A375 (cell line): ENCODE data around the gene MAN1C1. TPM values are rescaled to one million over a fixed set of nuclear protein-coding genes. Genes with fewer than 3 reads are reported as not detected.

Experiments used
- total RNA-seq: library from RNA; depleted of rRNA; stranded (reverse); fragments of >200 nt; shearing (Covaris generic); gene quantifications from 2 replicates; pipeline ENCODE4 v1.2.3, GENCODE V29; 2014; rRNA removed

The MAN1C1 gene
- 0.49 and 0.72 TPM in 2 replicates for total RNA-seq

DNA sequence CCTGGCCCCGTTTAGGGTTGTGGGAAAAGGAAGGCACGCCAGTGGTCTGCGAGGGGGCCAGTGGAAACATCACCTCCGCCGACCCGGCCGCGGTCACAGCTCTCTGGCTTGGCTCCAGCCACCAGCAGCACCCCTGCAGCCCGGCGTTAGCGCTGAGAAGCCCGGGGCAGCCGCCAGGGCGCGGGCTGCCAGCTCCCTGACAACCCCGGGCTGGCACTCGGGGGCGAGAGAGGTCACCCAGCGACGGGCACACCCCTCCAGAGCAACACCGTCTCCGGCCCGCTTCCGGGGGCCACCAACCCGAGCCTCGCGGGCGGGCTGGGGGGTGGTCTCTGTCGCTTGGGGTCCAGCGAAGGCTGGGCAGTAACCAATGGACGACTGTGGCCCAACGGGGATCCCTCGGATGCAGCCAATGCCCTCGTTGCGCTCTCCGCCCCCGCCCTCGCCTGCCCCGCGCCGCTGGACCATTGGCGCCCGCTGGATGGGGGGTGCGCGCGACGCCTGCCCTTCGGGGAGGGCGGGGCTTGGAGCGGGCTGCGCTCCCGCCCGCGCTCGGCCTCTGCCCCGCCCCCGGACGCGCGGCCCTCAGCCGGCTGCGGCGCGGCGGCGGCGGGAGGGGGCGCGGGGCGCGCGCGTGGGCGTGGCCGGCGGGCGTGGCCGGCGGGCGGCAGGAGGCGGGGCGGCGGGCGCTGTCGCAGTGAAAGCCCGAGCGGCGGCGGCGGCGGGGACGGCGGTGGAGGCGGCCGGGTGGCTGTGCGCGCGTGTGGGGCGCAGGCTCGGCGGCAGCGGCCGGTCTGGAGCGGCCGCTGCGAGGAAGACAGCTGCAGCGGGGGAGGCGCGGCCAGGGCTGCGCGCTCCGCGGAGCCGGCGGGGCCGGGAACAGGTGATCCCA lies at the start of gene MAN1C1:
TSS of gene MAN1C1 (plus strand) at position 697 of the 892 bp plus-strand sequence. CDS start 1,007 bp downstream, outside the sequence.

DNA sequence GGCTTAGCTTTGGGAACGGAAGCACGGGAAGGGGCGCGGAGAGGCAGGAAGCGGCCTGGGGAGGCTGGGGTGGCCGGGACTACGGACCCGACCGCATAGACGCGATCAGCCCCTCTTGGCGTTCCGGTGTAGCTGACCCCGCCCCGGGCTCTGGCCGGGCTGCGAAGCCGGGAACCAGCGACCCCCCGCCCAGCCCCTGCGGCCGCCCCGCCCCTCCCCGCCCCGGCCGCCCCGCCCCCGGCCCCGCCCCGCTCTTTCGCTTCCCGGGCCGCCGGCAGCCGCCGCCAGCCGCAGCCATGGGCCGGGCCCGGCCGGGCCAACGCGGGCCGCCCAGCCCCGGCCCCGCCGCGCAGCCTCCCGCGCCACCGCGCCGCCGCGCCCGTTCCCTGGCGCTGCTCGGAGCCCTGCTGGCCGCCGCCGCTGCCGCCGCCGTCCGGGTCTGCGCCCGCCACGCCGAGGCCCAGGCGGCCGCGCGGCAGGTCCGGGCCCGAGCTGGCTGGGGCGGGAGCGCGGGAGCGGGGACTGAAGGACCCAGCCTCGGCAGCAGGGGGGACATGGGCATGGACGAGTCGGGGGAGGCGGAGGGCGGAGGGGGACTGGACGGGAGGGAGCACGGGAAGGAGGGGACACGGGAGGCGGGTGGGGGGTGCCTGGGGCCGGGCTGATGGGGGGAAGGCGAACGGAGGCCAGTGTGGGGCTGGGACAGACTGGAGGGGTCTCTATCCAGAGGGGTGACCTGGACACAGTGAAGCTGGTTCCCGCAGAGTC lies 183.5 kb downstream of the MAN1C1 start, which contains the start of gene SELENON:
TSS of gene SELENON (plus strand) at position 259 of the 768 bp plus-strand sequence. CDS start at position 297, 38 bp downstream.

GRCh38 chr1:25819491-25820246 lies 203.1 kb downstream of the MAN1C1 start, which contains the start of gene MTFR1L:
TSS of gene MTFR1L (plus strand) at chr1:25819954. CDS start at chr1:25823105, 3,151 bp downstream.

Other genes with a start within 250 kb of the MAN1C1 start
- gene RHCE, start 196.0 kb upstream of the MAN1C1 start, total RNA-seq, result 1.0 and 2.4 TPM in 2 replicates
- 12.9 and 13.0 TPM in 2 replicates for gene MACO1, start 185.9 kb upstream of the MAN1C1 start, total RNA-seq
- gene LDLRAP1, start 73.2 kb upstream of the MAN1C1 start, total RNA-seq, result 12.5 and 13.7 TPM in 2 replicates
- 29.1 and 41.2 TPM in 2 replicates for gene SELENON, start 183.4 kb downstream of the MAN1C1 start, total RNA-seq
- 42.2 and 43.2 TPM in 2 replicates for gene MTFR1L, start 203.2 kb downstream of the MAN1C1 start, total RNA-seq
- gene AUNIP, start 242.7 kb downstream of the MAN1C1 start, total RNA-seq, result 20.7 and 27.8 TPM in 2 replicates